GDM1 (cell line): Measurements from ENCODE around the gene FKBP1A.
A peak's percentile ranks its signal among the peaks of the same experiment; 100 is the strongest.

Experiments
- DNase-seq: peaks from one replicate; lab custom pipeline; 2025; lab: John Stamatoyannopoulos, UW

FKBP1A gene

DNA sequence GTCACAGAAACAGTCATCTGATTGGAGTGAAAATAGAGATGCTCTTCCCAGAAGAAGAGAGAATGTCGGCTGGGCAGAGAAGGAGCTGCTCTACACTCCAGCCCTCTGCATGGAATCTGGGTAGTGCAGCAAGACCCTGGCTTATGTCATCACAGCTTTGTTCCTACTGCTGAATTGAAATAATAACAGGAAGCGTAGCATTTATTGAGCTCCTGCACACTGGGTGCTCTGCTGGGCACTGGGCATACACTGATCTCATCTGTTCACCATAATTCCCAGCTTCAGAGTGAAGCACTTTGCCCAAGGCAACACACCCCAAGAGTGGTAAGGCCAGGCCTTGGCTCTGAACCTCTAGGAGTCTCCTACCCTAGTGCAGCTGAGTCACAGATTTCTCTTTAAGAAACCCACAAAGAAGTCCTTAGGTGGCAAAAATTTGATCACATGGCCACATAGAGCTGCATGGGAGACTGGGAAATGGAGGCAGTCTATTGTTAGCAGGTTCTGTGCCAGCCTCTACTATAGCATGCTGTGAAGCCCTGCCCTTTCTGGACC is 60.0 kb downstream of the FKBP1A start:
- DNase-seq: no peak

DNA sequence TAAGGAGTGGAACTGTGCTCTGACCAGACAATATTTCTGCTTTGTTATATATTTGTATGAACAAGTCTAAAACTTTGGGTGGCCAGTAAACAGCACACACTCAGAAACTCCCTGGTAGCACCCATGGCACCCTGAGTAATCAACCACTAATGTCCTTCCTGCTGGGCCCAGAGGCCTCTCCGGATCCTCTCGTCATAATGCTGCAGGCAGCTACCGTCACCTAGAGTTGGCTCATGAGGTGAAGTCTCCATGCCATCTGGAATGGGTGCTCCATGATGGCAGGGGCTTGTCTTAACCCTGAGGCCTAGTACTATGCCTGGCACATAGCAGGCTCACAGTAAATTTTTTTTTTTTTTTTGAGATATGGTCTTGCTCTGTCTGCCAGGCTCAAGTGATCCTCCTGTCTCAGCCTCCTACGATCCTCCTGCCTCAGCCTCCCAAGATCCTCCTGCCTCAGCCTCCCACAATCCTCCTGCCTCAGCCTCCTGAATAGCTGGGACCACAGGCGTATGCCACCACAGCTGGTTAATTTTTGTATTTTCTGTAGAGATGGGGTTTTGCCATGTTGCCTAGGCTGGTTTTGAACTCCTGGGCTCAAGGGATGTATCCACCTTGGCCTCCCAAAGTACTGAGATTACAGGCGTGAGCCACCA is 60.9 kb downstream of the FKBP1A start:
- no peak for DNase-seq

DNA sequence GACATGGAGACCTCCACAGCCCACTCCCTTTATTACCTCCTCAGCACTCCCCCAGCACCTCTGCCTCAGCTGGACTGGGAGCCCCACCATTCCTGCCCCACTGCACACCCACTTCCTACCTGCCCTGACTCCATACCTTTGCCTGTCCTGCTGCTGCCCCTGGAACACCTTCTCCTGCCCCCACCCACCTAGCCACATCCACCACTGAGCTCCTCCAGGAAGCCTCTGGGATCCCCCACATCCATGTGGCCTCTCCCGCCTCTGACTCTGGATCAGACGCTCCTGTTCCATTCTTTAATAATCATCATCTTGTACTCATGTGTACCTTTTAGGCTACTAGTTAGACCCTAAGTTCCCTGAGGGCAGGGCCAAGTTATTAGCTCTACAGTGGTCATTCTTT is 61.8 kb downstream of the FKBP1A start:
- DNase-seq: no peak

DNA sequence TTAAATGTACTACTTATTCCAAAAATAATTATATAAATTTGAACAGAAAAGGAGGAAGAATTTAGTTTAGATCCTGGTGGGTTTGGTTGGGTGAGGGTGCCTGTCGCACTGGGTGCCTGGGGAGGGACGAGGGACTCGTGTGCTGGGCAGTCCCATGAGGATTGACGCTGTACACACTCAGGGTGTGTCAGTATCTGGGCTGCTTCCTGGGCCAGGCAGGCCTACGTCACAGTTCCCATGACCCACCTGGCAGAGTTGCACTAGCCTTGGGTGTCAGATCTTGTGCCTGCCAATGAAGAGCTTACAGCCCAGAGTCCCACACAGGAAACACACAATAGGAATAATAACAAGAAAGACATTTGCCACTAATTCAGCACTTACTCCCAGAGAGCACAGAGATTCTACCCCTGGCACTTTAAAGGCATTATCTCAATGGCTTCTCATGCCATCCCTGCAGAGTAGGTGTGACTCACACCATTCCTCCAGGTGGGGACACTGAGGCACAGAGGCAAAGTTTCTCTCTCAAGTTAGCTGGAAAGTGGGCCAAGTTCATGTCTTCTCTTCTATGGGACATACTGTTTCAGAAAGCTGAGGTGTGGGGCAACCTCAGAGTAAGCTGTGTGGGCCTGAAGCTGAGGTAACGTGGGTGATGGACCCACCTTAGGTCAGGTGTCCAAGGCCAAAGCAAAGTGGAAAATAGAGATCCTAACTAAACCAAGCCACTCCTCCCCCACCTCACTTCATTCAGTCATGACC is 62.6 kb downstream of the FKBP1A start:
- no peak for DNase-seq

DNA sequence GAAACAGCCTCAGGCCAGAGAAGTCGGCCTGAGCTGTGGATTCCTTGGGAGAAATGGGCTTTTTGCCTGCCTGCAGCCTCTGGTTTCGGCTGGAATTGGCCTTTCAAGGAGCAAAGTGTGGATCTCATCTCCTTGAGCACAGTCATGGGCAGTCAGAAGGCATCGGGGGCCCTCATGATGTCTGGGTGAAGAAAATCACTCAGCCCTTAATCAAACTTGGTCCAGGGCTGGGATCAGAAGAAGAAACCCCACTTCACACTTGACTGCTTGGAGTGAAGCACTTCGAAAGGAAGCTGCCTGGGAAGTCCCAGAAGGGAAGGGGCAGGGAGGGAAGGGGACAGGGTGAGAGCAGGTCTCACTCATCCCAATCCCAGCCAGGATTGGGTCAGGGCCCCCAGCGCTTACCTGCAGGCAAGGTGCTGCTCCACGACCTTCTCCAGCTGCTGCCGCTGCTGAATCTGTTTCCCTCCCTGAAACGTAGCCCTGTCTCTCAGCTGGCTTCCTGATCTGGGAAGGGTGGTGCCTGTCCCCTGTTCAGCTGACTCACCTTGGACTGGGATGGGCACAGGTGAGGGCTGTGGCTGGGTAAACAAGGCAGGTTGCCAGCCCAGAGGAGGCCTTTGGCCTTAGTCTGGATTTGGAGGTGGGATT is 64.0 kb downstream of the FKBP1A start, which contains the start of gene SDCBP2:
Gene SDCBP2, minus strand, starts transcription at position 460 of the 651 bp plus-strand sequence. CDS start 8,723 bp downstream, outside the sequence.
- DNase-seq: no peak

DNA sequence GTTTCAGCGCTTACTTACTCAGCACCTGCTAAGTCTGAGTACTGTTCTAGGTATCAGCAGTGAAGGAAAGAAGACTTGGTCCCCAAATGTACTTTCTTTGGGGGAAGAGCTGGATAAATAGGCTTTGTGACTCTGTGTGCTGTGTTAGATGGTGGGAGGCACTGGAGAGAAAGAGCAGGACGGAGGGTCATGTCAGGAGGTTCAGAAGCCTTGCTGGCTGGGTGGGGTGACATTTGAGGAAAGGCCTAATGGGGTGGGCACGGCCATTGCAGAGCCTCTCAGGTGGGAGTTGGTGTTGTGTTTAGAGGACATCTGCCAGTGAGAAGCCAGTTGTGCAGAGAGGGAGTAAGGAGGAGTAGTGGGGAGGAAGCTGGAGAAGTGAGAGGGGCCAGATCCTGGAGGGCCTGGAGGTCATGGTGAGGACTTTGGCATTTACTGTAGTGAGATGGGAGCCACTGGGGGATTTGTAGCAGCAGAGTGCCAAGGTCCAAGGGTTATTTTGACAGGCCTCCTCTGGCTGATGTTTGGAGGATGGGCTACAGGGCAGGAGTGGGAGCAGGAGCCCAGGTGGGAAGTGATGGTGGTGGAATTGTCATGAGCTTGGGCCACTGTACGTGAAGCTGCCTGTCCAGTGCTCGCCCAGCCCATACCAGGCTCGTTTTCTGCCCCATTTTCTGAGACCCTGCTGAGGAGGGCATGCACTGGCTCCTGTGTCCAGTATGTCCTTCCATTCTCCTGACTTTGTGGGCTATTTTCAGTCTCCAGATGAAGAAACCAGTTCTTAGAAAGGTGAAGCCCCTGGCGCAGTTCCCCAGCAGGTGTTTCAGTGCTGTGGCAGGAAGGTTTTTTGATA is 64.8 kb downstream of the FKBP1A start:
- DNase-seq: no peak

DNA sequence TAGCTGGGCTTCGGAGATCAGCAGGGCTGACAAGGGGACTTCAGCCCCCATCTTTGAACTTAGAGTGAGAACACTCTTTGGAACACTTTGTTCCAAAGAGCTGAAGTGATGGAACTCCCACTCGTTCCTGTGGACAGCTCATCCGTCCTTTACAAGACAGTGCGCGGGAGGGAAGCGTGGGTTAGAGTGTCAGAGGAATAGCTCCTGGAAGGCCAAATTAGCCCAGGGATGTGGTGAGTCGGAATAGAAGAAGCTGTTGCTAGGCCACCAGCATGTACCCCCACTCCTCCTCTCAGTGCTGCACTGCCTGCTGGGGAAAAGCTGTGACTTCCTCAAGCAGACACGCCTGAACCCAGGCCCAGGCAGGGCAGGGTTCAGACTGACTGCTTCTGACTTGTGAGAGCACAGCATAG is 65.6 kb downstream of the FKBP1A start:
- DNase-seq: no peak

DNA sequence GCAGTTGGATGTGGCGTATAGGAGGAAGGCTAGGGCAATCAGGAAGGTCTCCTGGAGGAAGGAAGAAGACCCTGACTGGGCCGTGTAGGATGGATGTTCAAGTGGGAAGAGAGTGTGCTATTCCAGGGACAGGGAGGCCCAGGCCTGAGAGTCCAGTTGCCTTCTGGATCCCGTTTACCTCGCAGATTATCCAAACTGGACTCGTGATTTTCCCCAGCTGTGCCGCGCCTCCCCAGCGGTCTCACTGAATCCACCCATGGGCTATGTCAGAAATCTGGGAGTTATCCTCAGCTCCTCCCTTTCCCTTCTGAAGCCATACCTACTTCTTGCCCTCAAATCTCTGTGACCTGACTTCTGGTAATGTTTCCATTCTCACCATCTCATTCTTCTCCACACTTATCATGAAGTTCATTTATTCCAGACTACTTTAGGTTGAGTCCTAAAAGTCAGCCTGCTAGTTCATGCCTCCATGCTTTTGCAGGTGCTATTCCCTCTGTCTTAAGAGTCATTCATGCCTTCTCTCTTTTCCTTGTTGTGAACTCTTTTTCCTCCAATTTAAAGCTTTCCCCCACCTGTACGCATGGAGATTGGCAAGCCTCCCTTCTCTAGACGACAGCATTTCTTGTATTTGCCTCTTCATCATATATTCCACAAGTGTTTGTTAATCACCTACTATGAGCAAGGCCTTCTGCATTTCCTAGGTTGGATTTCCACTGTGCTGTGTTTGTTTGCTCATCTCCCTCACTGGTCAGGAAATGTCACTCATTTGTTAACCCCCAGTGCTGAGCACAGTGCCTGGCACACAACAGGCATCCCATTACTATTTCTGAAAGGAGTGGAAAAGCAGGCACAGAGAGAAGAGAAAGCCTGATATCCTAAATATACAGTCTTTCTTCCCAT is 66.6 kb downstream of the FKBP1A start:
- no peak for DNase-seq

DNA sequence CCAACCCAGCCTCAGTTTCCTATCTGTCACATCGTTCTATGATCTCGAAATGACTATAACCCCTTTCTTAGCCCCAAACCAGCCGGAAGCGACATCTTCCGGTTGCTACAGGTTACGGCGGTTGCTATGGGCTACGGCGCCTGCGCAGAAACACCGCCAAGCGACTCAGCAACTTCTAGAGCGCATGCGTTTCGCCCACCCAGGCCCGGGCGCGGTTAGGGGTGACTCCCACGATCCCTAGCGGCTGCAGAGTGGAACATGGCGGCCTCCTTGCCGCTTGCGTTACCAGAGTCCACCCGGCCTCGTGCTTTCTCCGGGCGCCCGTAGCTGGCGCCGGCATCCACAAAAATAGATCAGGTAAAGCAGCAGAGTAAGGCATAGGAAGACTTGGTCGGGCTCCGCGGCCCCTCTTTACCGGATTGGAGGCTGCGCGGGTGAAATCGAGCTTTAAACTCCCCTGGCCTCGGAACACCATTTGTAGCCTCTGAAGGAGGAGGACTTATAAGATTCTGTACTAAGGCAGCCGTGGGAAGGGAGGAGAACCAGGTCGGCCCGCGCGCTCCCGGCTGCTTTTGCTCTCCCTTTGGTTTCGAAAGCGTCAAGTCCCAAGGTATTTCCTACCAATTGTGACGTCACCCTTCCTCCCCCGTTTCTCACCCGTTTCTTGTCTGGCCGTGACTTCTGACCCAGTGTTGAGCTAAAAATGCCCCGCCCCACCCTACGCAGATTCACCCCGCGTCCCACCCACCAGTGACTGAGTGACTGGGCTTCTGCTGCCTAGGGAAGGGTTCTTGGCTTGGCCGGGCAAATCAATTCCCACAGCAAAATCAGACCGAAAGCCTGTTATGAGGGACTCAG is 67.5 kb downstream of the FKBP1A start:
- peak; percentile 94 for DNase-seq

DNA sequence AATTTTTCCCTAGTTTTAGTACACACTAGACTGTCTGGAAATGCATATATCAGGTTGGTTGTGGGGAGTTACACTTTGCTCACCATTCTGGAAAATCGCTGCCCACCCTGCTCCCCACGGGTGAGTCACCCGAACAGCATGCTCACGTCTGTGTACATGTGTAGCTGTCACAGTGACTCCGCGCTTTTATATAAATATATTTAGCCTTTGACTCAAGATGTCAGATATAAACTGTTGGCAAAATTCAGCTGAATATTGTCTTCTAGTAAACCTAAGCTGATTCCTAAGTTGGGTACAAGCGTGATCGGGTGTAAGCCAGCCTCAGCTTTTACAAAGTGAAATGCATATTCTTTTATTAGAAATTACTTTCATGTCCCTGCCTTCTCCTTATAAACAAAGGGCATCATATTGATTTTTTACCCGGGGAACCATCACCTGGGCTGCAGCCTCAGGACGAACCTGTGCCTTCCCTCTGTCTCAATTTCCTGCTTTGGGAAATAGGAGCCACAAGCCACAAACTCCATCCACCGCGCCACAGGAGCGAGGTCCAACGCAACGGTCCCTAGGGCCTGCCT is 68.2 kb downstream of the FKBP1A start:
- no peak for DNase-seq

DNA sequence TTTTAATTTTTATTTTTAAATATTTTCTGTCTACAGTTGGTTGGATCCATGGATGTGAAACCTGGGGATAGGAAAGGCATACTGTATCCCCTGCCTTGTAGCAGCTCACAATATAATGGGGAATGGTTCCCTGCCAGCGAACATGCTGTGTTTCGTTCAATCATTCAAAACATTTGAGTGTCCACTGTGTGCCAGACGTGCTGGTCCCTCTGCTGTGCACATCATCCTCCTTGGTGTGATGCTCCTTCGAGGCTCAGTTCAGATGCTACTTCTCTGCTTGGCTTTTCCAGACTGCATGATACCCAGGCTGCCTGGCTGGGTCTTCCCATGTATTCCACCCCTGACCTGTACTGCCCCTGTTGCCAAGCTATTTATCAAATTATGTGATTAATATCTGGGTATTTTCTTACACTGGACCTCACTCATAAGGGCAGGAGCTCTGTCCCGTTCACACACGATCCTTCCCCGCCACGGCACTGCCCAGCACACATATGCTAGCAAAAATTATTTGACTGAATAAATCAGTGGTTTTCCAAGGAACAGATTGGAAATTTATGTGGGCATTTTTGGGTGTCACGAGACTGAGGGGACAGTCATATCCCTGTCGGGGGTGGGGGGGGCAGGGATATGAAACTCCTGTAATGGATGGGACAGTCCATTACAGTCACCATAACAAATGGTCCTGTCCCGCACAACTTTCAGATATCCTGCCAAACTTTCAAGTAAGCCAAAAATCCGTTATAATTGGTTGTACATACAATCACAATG is 68.8 kb downstream of the FKBP1A start:
- no peak for DNase-seq

DNA sequence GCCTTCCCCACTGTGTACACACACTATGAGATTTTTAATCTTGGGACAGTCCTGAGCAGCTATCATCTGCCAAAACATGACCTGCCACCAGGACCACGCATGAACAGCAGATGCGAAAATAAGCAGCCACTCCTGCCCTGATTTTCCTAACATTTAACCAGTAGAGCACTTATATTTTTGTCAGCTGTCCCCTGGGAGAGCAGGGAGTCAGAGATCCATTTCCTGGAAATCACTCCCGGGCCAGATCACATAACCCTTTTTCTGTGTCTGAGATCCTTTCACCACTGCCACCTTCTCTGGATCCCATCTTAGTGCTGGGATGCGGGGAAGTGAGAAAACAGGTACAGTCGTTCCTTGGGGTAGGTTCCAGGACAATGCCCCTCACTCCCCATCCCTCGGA is 69.6 kb downstream of the FKBP1A start:
- DNase-seq: no peak

DNA sequence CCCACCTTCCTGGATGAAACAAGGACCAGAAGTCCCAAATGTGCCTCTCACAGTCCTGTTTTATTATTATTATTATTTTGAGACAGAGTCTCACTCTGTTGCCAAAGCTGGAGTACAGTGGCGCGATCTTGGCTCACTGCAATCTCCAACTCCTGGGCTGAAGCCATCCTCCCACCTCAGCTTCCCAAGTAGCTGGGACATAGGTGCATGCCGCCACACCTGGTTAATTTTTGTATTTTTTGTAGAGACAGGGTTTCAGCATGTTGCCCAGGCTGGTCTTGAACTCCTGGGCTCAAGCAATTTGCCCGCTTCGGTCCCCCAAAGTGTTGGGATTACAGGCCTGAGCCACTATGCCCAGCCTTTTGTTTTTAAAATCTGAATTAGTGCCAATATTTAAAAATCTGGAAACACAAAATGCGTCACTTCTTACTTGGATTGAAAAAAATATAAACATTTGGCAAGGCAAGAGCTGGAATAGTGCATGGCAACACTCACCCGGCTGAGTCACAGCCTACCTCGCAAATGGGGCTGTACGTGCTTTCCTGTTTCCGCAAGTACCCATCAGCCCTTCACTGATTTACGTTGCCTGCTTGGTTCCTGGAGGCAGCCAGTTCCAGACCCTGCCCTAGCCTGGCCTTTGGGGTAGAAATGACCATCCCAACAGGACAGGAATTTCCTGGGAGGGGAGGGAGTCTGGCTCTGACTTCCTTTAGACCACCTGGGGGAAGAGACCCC is 70.2 kb downstream of the FKBP1A start:
- no peak for DNase-seq

DNA sequence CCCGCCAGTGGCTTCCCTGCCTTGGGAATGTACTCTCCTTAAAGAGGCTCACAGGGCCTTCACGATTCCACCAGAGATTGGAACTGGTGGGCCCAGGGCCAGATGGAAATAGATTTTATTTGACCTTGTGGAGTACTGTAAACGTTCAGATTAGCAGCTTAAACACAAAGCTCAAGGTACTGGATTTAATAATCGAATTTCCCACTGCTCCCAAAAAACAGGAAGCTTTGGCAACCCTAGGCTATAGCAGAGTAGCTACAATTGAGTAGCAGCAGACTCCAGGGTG is 71.3 kb downstream of the FKBP1A start:
- DNase-seq: no peak

DNA sequence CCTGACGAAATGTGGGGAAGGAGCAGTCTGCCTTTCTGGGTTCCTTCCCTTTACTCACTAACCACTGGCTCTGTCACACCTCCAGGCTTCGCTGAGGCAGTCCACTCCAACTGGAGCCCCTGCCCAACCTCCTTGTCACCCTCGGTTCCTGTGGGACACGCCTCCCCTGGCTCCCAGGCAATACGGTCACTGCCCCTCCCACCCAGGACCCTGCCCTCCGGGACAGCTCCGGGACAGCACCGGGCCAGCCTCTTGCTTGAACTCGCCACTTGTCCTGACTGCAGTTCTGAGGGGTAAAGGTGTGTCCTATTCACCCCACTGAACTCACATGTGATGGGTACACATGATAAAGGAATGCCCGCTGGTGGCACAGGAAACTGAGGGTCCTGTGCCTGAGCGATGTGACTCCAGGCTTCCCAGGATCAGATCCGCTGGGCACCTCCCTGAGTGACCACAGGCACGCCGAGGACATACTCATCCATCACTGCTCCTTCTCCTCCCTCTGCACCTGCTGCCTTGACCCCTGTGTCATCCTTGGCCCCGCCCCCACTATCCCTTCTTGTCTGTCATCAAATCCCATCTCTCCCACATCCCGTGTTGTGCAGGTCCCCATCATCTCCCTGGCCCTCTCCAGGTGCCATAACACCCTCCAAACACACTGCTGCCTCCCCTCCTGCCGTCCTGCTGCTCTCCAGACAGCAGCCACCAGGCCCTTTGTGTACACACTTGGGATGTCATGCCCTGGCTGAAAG is 71.8 kb downstream of the FKBP1A start:
- no peak for DNase-seq

DNA sequence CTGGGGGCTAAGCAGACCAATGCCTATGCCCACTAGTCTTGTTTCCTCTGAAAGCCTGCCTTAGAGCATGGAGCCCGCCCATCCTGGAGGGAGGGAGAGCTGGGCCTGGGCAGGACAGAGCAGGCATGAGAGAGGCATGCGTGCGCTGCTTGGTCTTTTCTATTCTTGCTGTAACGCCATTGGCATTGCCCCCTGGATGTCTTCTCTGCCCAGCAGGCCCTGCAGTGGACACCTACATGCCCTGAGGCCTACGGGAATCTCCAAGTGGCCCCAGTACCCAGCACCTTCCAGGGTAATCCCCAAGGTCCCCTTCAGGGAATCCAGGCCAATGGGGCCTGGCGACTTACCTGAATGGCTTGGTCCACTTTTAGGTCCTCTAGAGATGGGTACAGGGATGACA is 72.8 kb downstream of the FKBP1A start:
- no peak for DNase-seq

DNA sequence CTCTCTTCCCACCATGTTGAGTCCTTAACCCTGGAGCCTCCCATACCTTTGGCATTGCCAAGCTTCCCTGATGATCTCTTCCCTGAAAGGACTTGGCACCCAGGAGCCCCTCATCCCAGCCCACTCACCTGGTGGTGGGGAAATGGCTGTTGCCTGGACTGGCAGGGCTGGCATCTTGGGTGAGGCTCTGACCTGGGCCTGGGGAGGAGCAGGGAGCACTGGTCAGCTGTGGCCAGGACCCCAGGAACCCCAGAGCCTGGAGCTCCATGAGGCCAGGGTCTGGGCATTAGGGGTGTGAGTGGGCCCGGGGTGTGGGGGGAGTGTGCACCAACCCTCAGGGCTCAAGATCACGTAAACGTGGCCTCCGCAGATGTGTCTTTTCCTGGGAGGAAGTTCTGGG is 73.4 kb downstream of the FKBP1A start:
- DNase-seq: no peak

DNA sequence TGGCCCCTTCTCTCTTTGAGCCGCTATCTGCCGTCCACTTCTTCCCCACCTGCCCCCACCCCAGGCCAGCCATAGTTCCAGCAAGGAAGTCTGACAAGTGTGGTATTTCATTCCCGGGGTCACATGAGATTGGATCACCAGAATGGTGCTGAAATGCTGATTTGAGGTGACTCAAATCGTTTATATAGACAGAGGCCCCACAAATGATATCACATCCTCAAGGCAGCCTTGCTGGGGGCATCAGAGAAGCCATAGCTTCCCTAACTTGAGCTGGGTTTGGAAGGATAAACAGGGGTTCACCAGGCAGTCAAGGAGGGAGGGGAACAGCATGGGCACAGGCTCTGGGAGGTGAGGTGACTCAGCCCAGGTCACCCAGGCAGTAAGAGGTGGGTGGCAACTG is 73.8 kb downstream of the FKBP1A start:
- DNase-seq: no peak
